NB4 (cell line): Measurements from ENCODE around the gene ST3GAL5.

ENCODE experiments used
- CTCF ChIP-seq: IDR thresholded peaks from one replicate; pipeline ENCODE4 v1.5.1; 2012; ENCODE audit warnings: low read depth, low read length
- MAX ChIP-seq: IDR thresholded peaks from 2 replicates; pipeline ENCODE4 v1.6.1; 2011; ENCODE audit warnings: low read depth, low read length
- MYC ChIP-seq: IDR thresholded peaks from 2 replicates; pipeline ENCODE4 v1.6.1; 2011; ENCODE audit warnings: low read depth, low read length
- POLR2A ChIP-seq: IDR thresholded peaks from 2 replicates; pipeline ENCODE4 v1.6.1; 2011; ENCODE audit warnings: mild to moderate bottlenecking; ENCODE audit not compliant: insufficient read length; ENCODE audit errors: extremely low read depth

GRCh38 chr2:85907671-85908157 lies 18.9 kb upstream of the ST3GAL5 start:
- no peak for TF ChIP-seq POLR2A
- no peak for TF ChIP-seq CTCF
- no peak for TF ChIP-seq MAX
- no peak for TF ChIP-seq MYC
